PC-3 (cell line): Measurements from ENCODE around the gene DMTF1.

Experiments used
- CTCF ChIP-seq: fragments of 300-600 bp; sonication (generic); conservative IDR thresholded peaks from 2 replicates; pipeline ENCODE4 v1.5.1; 2017; ENCODE audit warnings: antibody characterized with exemption, low read depth, mild to moderate bottlenecking, low read length
- EZH2 ChIP-seq: fragments of 300-600 bp; sonication (generic); IDR thresholded peaks from one replicate; pipeline ENCODE4 v1.6.1; 2017; ENCODE audit warnings: antibody characterized with exemption, mild to moderate bottlenecking, low read length; ENCODE audit not compliant: unreplicated experiment
- EZH2phosphoT487 ChIP-seq: fragments of 300-600 bp; sonication (generic); IDR thresholded peaks from 2 replicates; pipeline ENCODE4 v1.6.1; 2018; ENCODE audit warnings: mild to moderate bottlenecking, antibody characterized with exemption, low read length, borderline replicate concordance

GRCh38 chr7:87144173-87144657, 8.0 kb upstream of the DMTF1 start:
- TF ChIP-seq CTCF (no peak), EZH2 (no peak), EZH2phosphoT487 (no peak)
